ENCODE measurements around the gene CDC42EP2. TPM values are rescaled to one million over a fixed set of nuclear protein-coding genes. Genes with fewer than 3 reads are reported as not detected.

CDC42EP2 gene
- total RNA-seq, 1 experiment from 2014 or later = 11.9 TPM

GRCh38 chr11:65362320-65362931, 47.8 kb downstream of the CDC42EP2 start:
- Mint-ChIP-seq H3K9me3 (no peaks in the 10 kb centered on the region), H3K4me1 (peaks cover 7% of the 10 kb centered on the region in 2 experiments), H3K27me3 (ENCODE audit: low read depth) (peaks cover 9% of the 10 kb centered on the region), H3K27ac (no peak overlapping the region; a peak in 1 of 7 replicates), H3K4me3 (no peak overlapping the region), H3K36me3 (ENCODE audit: insufficient read depth in 1 of 3, low read depth in 3 of 3) (no peaks in the 10 kb centered on the region)
- Histone ChIP-seq H3K4ac (ENCODE audit: low read depth, low read length) (no peak overlapping the region), H4K20me1 (ENCODE audit: control insufficient read depth, insufficient read depth, insufficient read length) (no peaks in the 10 kb centered on the region), H2BK20ac (ENCODE audit: low read depth, low read length, poor library complexity, severe bottlenecking) (no peak overlapping the region), H3K4me1 (ENCODE audit: insufficient read depth, low read length) (no peaks in the 10 kb centered on the region), H3K23me2 (ENCODE audit: insufficient read length, low read depth, low read length, poor library complexity, severe bottlenecking) (no peaks in the 10 kb centered on the region), H2AK5ac (ENCODE audit: insufficient read length, low read length) (no peak overlapping the region), H4K5ac (ENCODE audit: insufficient read length, low read depth, low read length) (no peak overlapping the region), H4K91ac (ENCODE audit: insufficient read length, low read depth, low read length) (no peak overlapping the region), H3K79me1 (ENCODE audit: insufficient read depth, low read depth, low read length, poor library complexity, severe bottlenecking) (no peaks in the 10 kb centered on the region), H3K4me2 (ENCODE audit: insufficient read depth, insufficient read length, low read length) (no peak overlapping the region), H2AFZ (ENCODE audit: low read length) (no peak overlapping the region), H3K9me3 (ENCODE audit: control insufficient read depth, low read depth, low read length) (no peaks in the 10 kb centered on the region), H3K18ac (ENCODE audit: insufficient read length, low read depth, low read length) (no peak overlapping the region), H3T11ph (ENCODE audit: low read length) (no peak overlapping the region), H3K9ac (ENCODE audit: extremely low read depth, insufficient read length, low read length) (no peak overlapping the region), H2BK15ac (ENCODE audit: low read depth, low read length) (no peak overlapping the region), H3K27ac (ENCODE audit: insufficient read length, low read depth, low read length) (no peak overlapping the region), H3K27me3 (ENCODE audit: insufficient read depth, low read length) (no peaks in the 10 kb centered on the region; the same call in none of the 2 replicates), H3K14ac (ENCODE audit: insufficient read depth, low read length) (no peak overlapping the region), H2BK5ac (ENCODE audit: insufficient read length, low read length) (no peak overlapping the region), H3K23ac (ENCODE audit: insufficient read length, low read depth, low read length) (no peak overlapping the region), H4K8ac (replicated peaks; ENCODE audit: insufficient read length, low read depth, low read length) (no peak overlapping the region), H3K56ac (ENCODE audit: insufficient read length, low read depth, low read length) (no peak overlapping the region), H2BK120ac (ENCODE audit: low read depth, low read length, poor library complexity, severe bottlenecking) (no peak overlapping the region), H3K79me2 (ENCODE audit: insufficient read depth, low read length) (no peaks in the 10 kb centered on the region), H2BK12ac (ENCODE audit: insufficient read length, low read depth, low read length) (no peak overlapping the region)
- WGBS (ENCODE audit: extremely low coverage, insufficient read length, low lambda C conversion rate) = no CpG with 5 or more reads among the region's 10 CpGs
- no peak for TF ChIP-seq CTCF (conservative IDR thresholded peaks at IDR 0.05)
- no peak for DNase-seq

Data from H9 (cell line).